Spleen (tissue), 11 donors: ENCODE measurements around the gene MFSD2A. TPM values are rescaled to one million over a fixed set of nuclear protein-coding genes. Genes with fewer than 3 reads are reported as not detected.

Experiments used
- DNase-seq: peaks from one replicate; pipeline ENCODE4 v3.0.0-alpha.2; 2020
- H3K27ac ChIP-seq, 8 donors: fragments of 200-600 bp; sonication (generic) in 7 of 8; 1 replicate in 4 of 8; 2 replicates in 4 of 8; pipeline versions ENCODE4 v1.5.0 to v1.8.0; 2016 to 2021; ENCODE audit warnings: inconsistent platforms in 4 of 8, mild to moderate bottlenecking in 4 of 8, moderate library complexity in 1 of 8
- H3K27me3 ChIP-seq, 7 donors: fragments of 200-600 bp; sonication (generic) in 6 of 7; replicated peaks in 1 of 7; 1 replicate in 4 of 7; 2 replicates in 3 of 7; pipeline versions ENCODE4 v1.5.0 to v1.8.0; 2016 to 2021; ENCODE audit warnings: inconsistent platforms in 3 of 7, mild to moderate bottlenecking in 1 of 7
- H3K36me3 ChIP-seq, 6 donors: fragments of 200-600 bp; sonication (generic) in 5 of 6; 1 replicate in 4 of 6; 2 replicates in 2 of 6; pipeline versions ENCODE4 v1.5.0 to v1.8.0; 2016 to 2021; ENCODE audit warnings: inconsistent platforms in 2 of 6
- H3K4me1 ChIP-seq, 6 donors: fragments of 200-600 bp; sonication (generic) in 5 of 6; 1 replicate in 3 of 6; 2 replicates in 3 of 6; pipeline versions ENCODE4 v1.5.0 to v1.8.0; 2016 to 2021; ENCODE audit warnings: inconsistent platforms in 3 of 6
- H3K4me3 ChIP-seq, 8 donors: fragments of 200-600 bp; sonication (generic) in 7 of 8; 1 replicate in 4 of 8; 2 replicates in 4 of 8; pipeline versions ENCODE4 v1.5.0 to v1.8.0; 2016 to 2021; ENCODE audit warnings: inconsistent platforms in 4 of 8, mild to moderate bottlenecking in 4 of 8, moderate library complexity in 2 of 8
- H3K9me3 ChIP-seq, 8 donors: fragments of 200-600 bp; sonication (generic) in 7 of 8; 1 replicate in 4 of 8; 2 replicates in 4 of 8; pipeline versions ENCODE4 v1.5.0 to v1.8.0; 2016 to 2021; ENCODE audit warnings: inconsistent platforms in 4 of 8
- CTCF ChIP-seq, 11 experiments: fragments of 200-600 bp in 7 of 11; fragments of 450-650 bp in 4 of 11; sonication (generic) in 4 of 11; IDR thresholded peaks in 8 of 11; conservative IDR thresholded peaks in 3 of 11; 1 replicate in 7 of 11; 2 replicates in 4 of 11; pipeline versions ENCODE4 v1.4.0 to v1.8.0; 2016 to 2021; ENCODE audit warnings: antibody characterized with exemption in 11 of 11, inconsistent platforms in 4 of 11, mild to moderate bottlenecking in 1 of 11
- POLR2A ChIP-seq, 3 donors: fragments of 450-650 bp; IDR thresholded peaks; one replicate each; pipeline ENCODE4 v1.5.1; 2017; ENCODE audit warnings: antibody characterized with exemption in 3 of 3, mild to moderate bottlenecking in 1 of 3
- POLR2AphosphoS5 ChIP-seq, 3 donors: sonication (generic); formaldehyde crosslinking; IDR thresholded peaks; one replicate each; pipeline ENCODE4 v1.5.1; 2017; ENCODE audit warnings: antibody characterized with exemption in 3 of 3
- WGBS, 5 donors: extraction: QIAGEN DNeasy Blood & Tissue Kit in 3 of 5; methylation state at CpG; one replicate each; pipeline versions ENCODE4 v1.1.5 to v1.1.7; 2013 to 2018; 5-methylcytosine and 5-hydroxymethylcytosine counted together
- intact Hi-C: fragments of 100-400 bp; cut with DNase I; formaldehyde crosslinking; loops from one replicate; pipeline ENCODE4 v1.15.0; 2023; ENCODE audit warnings: low total_unique reads
- polyA plus RNA-seq, 3 donors: library from polyadenylated mRNA; stranded (reverse); fragments of 200-250 nt; gene quantifications; one replicate each; pipeline ENCODE4 v1.2.1, GENCODE V29; 2013
- total RNA-seq, 7 donors: library from RNA; depleted of rRNA in 3 of 7; stranded (reverse); fragments of >200 nt in 3 of 7; fragmentation: NEBNext Ultra II Directional in 4 of 7; extraction: Animal tissue kit (Norgen Biotek cat#: 25700) in 4 of 7; gene quantifications; one replicate each; pipeline versions ENCODE4 v1.1.0 to v1.2.1, GENCODE V29; 2016 to 2021
- donor health status: healthy with polysubstance abuse.
- donor health status: DM: no; HTN: no; CAD: no; lungs with moderate emphysema.
- donor health status: DM: no; HTN: no; CAD: no.
- donor health status: Bipolar disorder and iron deficiency.
- donor health status: healthy.
- donor health status: DM: no; HTN: no; CAD: no.
- donor health status: DM: yes; HTN: yes; CAD: no.

MFSD2A gene
- total and polyA plus RNA-seq, 10 donors = 0.88 to 7.1 (median 3.8) TPM

- no peak for DNase-seq
- WGBS, 5 donors = 56 to 72% (median 68%) methylated on average over 2 of the region's 2 CpGs
- no peaks in the 10 kb centered on the region for H3K9me3 ChIP-seq
- H3K27ac ChIP-seq = no peak overlapping the region
- intact Hi-C loops = no loop called here
- H3K27me3 ChIP-seq = no peaks in the 10 kb centered on the region
- H3K4me1 ChIP-seq = peaks cover 0 to 27% (median 13%) of the 10 kb centered on the region in 6 donors
- H3K4me3 ChIP-seq = no peak overlapping the region
- TF ChIP-seq POLR2A (IDR thresholded peaks at IDR 0.05) = no peak
- no peak for TF ChIP-seq CTCF (IDR thresholded peaks at IDR 0.05 in 8 of 11, conservative IDR thresholded peaks at IDR 0.05 in 3 of 11)
- no peak for TF ChIP-seq POLR2AphosphoS5 (IDR thresholded peaks at IDR 0.05)
- no peaks in the 10 kb centered on the region for H3K36me3 ChIP-seq
Observed at GRCh38 chr1:39992234-39992633, 37.3 kb downstream of the MFSD2A start.

- Histone ChIP-seq H3K4me1 (peaks cover 0 to 27% (median 13%) of the 10 kb centered on the region in 6 donors), H3K36me3 (no peaks in the 10 kb centered on the region), H3K4me3 (no peak overlapping the region), H3K27ac (no peak overlapping the region), H3K9me3 (no peaks in the 10 kb centered on the region), H3K27me3 (no peaks in the 10 kb centered on the region)
- TF ChIP-seq POLR2AphosphoS5 (IDR thresholded peaks at IDR 0.05) (no peak), POLR2A (IDR thresholded peaks at IDR 0.05) (no peak), CTCF (IDR thresholded peaks at IDR 0.05 in 8 of 11, conservative IDR thresholded peaks at IDR 0.05 in 3 of 11) (no peak)
- no peak for DNase-seq
- intact Hi-C loops = no loop called here
- WGBS, 5 donors = 92 to 97% (median 94%) methylated on average over 5 of the region's 5 CpGs
Observed at GRCh38 chr1:39992888-39993287, 37.9 kb downstream of the MFSD2A start.

DNA sequence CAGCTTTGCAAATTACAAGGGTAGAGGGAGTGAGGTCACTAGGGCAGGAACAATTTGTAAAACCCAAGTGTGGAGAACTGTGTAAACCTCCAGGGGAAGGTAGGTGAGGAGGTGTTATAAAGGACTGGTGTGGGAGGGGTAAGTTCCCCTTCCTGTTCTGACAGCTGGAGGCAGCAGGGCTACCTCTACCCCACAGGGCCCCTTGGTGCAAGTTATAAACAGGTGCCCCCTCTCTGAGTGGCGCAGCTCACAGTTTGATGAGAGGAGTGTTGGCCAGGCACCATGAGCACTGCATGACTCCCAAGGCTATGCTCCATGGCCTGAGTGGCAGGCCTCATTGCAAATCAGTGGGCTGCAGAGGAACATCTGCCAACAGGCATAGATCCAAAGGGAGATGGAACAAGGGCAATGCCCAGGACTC lies 41.0 kb downstream of the MFSD2A start:
- TF ChIP-seq POLR2A (IDR thresholded peaks at IDR 0.05) = no peak
- peak in 1 of 11 experiments; percentile 21 for TF ChIP-seq CTCF (IDR thresholded peaks at IDR 0.05 in 8 of 11, conservative IDR thresholded peaks at IDR 0.05 in 3 of 11)
- TF ChIP-seq POLR2AphosphoS5 (IDR thresholded peaks at IDR 0.05) = peak in 2 of 3 donors; percentile 23 to 24
- Histone ChIP-seq H3K4me3 (no peak overlapping the region), H3K36me3 (no peaks in the 10 kb centered on the region), H3K9me3 (no peaks in the 10 kb centered on the region), H3K4me1 (peaks cover 0 to 31% (median 14%) of the 10 kb centered on the region in 6 donors), H3K27ac (peak overlapping the region in 3 of 8 donors; percentile 42 to 73 (median 53)), H3K27me3 (no peaks in the 10 kb centered on the region)
- no peak for DNase-seq
- intact Hi-C loops = no loop called here
- 45 to 71% (median 62%) methylated on average over 1 of the region's 1 CpG for WGBS, 5 donors

GRCh38 chr1:39996396-39997004 lies 41.6 kb downstream of the MFSD2A start:
- Histone ChIP-seq H3K36me3 (no peaks in the 10 kb centered on the region), H3K27me3 (no peaks in the 10 kb centered on the region), H3K9me3 (no peaks in the 10 kb centered on the region), H3K27ac (peak overlapping the region in 3 of 8 donors; percentile 42 to 73 (median 53)), H3K4me1 (peaks cover 0 to 36% (median 17%) of the 10 kb centered on the region in 6 donors), H3K4me3 (no peak overlapping the region)
- DNase-seq = no peak
- TF ChIP-seq POLR2AphosphoS5 (IDR thresholded peaks at IDR 0.05) (no peak), POLR2A (IDR thresholded peaks at IDR 0.05) (no peak), CTCF (IDR thresholded peaks at IDR 0.05 in 8 of 11, conservative IDR thresholded peaks at IDR 0.05 in 3 of 11) (no peak)
- intact Hi-C loops = no loop called here
